ENCODE results near the gene SRGAP1.
"Not testable (repeated sequence)": the region's sequence is repeated elsewhere in the genome, so short reads cannot be mapped to it uniquely, and the experiment has no call there.

The SRGAP1 gene

DNA sequence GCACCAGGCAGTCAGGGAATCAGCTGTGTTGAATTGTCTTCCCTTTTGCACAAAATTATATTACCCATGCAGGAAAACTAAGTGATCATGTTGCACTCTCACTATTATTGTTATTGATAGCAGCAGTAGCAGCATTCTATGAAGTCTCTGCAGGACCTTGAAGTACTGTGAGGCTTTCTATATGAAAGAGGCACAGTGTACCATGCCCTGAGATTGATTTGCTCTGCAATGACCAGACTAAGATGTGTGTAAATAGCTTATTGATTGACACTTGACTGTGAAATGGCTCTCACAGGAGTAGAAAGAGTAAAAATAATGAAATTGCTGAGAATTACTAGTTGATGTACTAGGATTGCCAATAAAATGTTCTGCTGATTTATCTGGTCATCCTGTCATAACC is 277.7 kb downstream of the SRGAP1 start:
- no peak for DNase-seq (ENCODE audit: low read depth in 2 of 2)

DNA sequence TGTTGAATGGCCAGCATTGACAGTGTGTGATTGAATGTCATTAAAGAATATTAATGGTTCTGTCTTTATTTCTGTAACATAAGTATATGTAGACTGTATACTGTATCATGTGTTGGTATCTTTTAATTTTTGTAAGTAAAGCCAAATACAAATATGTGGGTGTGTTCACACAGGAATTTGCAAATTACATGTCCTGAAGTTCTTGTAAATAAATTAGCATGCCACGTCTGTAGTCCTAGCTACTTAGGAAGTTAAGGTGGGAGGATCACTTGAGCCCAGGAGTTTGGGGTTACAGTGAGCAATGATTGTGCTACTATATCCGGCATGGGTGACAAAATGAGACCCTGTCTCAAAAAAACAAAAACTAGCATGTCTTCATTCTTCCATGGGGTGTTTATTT is 278.5 kb downstream of the SRGAP1 start:
- no peak for DNase-seq (ENCODE audit: low read depth in 2 of 2)

DNA sequence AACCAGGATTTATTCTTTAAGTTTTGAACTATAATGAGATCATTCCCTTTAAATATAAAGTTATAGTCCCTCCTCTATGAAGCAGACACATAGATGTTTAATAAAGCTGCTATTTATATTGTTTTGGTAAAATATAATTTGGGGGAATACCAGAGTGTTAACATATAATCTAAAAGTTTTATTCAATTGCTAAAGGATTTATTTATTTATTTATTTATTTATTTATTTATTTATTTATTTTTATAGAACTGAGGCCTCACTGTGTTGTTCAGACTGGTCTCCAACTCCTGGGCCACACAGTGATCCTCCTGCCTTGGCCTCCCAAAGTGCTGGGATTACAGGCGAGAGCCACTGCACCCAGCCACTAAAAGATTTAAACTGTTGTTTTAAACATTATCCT is 278.9 kb downstream of the SRGAP1 start:
- DNase-seq (ENCODE audit: low read depth in 2 of 2) = no peak

DNA sequence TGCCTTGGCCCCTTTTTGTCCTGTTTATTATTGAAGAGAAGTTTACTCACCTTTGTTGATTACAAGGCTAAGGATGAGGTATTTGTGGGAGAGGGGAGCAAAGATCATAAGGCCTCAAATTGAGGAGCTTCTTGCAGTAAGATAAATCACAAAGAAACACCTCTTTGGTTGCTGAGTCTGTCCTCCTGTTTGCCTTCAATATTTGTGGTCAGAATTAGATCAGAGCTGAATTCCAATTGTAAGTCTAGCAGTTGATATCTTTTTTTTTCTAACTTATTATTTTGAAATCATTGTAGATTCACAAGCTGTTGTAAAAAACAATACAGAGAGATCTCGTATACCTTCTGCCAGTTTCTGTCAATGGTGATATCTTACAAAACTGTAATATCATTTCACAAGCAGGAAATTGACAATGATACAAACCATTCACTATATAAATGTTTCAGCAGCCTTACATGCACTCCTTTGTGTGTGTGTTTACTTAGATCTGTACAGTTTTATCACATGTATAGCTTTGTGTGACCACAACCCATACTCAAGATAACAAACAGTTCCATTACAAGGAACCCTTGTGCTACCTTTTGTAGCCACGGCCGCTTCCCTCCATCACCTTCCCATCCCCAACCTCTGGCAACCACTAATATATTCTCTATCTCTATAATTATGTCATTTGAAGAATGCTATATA is 280.2 kb downstream of the SRGAP1 start:
- no peak for DNase-seq (ENCODE audit: low read depth in 2 of 2)

DNA sequence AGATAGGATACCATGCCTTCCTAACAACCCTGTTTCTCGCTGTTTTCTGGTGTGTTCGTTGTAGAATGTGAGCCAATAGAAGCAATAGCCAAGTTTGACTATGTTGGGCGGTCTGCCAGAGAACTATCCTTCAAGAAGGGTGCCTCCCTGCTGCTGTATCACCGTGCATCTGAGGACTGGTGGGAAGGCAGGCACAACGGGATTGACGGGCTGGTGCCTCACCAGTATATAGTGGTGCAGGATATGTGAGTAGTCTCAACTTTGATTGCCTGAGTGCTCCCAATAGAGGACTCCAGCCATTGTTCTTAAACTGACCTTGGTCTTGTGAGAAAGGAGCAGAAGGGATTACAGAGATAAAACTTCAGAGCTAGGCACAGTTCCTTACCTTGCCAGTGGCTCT is 281.4 kb downstream of the SRGAP1 start:
- DNase-seq (ENCODE audit: low read depth in 2 of 2) = no peak

DNA sequence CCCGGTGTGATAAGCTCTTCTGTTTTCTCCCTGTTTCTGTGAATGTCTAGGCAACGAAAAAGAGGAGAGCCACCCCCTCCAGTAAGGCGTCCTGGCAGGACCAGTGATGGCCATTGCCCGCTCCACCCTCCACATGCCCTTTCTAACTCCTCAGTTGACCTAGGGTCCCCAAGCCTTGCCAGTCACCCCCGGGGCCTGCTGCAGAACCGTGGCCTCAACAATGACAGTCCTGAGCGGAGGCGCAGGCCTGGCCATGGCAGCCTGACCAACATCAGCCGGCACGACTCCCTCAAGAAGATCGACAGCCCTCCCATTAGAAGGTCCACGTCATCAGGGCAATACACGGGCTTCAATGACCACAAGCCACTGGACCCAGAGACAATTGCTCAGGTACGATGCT is 283.3 kb downstream of the SRGAP1 start:
- no peak for DNase-seq (ENCODE audit: low read depth in 2 of 2)

DNA sequence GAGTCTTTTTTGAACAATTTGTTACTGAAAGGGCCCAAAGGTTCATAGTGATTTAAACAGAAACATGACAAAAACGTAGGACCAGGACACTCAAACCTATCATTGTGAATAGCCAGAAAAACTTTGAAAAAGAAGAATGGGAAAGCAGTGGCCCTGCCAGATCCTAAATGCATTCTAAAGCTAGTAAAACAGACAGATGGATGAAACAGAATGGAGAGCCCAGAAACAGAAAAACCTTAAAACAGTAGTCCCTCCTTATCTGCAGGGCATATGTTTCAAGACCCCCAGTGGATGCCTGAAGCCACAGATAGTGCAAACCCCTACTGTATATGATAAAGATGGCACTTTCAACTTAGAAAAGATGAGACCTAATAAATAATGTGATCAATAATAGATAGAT is 283.9 kb downstream of the SRGAP1 start:
- DNase-seq (ENCODE audit: low read depth in 2 of 2) = no peak

DNA sequence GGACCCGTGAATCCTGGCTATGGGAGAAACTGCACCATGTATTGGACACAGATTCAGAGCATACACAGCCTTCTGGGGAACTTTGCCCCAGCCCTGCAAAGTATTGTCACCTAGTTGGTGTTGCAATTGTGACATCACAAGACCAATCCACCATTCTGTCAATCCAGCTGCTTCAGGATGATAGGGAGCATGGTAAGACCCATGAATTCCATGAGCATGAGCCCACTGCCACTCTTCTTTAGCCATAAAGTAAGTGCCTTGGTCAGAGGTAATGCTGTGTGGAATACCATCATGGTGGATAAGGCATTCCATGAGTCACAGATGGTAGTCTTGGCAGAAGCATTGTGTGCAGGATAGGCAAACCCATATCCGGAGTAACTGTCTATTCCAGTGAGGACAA is 286.0 kb downstream of the SRGAP1 start:
- DNase-seq (ENCODE audit: low read depth in 2 of 2) = not testable (repeated sequence)

DNA sequence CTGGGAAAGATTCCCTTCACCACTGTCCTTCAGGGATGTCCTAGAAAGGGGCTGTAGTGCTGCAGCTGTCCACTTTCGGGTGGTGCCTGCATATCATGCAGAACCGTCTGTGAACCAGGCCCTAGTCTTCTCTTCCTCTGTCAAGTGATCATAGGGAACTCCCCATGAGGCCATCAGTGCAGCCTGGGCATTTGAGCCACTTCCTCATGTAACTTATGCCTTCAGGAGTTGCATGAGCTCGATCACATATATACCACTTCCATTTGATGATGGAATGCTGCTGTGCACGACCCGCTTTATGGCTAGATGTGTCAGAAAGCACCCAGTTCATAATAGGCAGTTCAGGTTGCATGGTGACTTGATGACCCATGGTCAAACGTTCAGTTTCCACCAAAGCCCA is 287.0 kb downstream of the SRGAP1 start:
- not testable (repeated sequence) for DNase-seq (ENCODE audit: low read depth in 2 of 2)

DNA sequence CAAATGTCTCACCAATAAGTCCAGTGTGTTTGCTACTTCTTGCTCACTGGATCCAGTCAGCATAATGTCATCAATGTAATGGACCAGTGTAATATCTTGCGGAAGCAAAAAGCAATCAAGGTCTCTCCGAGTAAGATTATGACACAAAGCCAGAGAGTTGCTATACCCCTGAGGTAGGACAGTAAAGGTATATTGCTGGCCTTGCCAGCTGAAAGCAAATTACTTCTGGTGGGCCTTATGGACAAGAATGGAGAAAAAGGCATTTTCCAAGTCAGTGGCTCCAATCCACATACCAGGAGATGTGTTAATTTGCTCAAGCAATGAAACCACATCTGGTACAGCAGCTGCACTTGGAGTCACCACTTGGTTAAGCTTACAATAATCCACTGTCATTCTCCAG is 288.2 kb downstream of the SRGAP1 start:
- not testable (repeated sequence) for DNase-seq (ENCODE audit: low read depth in 2 of 2)

DNA sequence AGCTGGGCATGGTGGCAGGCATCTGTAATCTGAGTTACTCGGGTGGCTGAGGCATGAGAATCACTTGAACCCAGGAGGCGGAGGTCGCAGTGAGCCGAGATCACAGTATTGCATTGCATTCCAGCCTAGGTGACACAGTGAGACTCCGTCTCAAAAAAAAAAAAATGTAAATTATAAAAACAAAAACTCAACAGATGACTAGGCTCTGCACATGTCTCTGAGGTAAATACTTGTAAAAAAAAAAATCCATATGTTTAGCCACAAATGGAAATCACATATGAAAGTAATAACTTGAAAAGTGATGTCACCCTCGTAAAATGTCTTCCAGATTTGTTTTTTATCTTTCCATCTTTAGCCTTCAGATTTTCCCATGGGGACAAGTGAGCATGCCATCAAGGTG is 292.6 kb downstream of the SRGAP1 start:
- DNase-seq (ENCODE audit: low read depth in 2 of 2) = no peak

DNA sequence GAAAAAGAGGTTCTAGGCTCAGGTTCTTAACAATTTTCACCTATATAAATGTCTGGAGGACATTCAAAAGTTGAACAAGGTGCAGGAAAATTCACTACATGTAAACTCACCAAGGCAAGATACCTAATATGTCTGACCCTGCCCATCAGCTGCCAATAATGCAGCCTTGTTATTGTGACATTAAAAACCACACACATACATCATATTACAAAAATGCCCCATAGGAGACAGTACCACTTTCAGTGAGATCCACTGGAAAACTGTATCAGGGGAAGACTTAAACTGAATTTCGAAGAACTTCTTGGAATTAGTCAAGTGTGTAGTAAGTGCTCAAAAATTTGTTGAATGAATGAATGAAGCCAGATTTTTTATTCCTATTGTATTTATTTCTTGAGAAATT is 294.5 kb downstream of the SRGAP1 start:
- no peak for DNase-seq (ENCODE audit: low read depth in 2 of 2)

DNA sequence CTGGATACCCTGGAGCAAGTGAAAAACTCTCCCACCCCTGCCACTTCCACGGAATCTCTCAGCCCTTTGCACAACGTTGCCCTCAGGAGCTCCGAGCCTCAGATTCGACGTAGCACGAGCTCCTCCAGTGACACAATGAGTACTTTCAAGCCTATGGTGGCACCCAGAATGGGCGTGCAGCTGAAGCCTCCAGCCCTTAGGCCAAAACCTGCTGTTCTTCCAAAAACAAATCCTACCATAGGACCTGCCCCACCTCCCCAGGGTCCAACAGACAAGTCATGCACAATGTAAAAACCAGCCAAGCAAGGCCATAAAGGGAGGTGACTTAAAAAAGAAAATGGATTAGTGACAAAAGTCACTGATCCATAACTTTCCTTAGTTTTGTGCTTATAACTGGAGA is 297.9 kb downstream of the SRGAP1 start:
- no peak for DNase-seq (ENCODE audit: low read depth in 2 of 2)

DNA sequence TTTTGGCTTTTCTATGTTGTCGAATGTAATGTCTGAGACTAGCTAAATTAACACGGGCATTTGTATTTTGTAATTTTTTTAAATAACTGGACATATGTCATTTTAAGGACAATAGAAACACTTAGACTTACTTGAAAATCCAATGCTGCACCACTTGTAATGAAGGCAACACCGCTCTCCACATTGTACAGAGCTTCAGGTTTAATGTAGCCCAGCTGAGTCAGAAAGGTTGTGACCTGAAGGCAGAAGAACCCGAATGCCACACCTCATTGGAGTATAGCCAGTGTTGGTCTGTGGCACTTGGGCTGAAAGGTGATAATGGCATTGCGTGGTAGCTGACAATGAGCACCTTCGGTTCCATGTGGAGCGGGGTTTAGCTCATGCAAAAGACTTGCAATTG is 298.3 kb downstream of the SRGAP1 start:
- DNase-seq (ENCODE audit: low read depth in 2 of 2) = no peak

DNA sequence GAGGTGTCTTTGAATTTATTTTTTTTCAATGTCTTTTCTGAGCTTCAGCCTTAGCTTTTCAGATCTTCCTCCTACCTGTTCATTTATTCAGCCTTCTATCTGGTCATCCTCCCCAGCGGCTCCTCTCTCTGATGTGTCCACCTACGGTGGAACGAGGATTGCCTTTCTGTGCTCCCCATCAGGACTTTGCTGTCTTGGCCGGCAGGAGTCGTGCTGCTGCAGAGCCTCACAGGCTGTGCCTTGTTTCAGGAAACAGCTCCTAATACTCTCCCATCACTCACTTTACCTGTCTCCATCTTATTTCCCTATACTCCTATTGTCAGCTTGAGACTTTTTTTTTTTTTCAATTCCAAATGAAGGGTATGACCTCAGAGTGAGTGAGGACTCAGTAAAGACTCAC is 300.7 kb downstream of the SRGAP1 start:
- no peak for DNase-seq (ENCODE audit: low read depth in 2 of 2)

DNA sequence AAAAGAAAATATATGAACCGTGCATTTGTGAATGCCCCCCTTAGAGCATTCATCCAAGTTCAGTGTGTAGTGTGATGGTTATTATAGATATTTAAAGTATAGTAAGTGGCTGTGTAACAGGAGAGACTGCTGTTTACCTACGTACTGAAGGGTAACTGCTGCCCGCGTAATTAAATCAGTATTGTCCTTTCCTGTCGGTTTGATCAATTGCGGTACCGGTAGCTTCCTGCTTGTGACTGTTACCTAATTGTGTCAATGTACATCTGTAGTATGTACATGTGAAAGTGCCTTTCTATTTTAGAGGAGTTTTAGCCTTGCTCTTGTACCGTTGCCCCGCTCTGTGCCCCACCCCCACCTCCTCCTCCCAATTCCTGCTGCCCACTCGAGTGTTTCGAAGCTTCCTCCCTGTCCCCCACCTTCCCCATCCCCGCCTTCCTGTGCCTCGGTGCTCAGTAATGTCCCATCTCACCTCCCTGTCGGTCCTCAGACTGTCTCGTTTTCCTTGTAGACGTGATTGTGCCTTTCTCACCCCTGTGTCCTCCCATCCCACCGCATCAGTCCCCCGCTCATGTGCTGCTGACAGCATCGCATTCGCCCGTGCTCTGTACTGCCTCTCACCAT is 302.6 kb downstream of the SRGAP1 start:
- no peak for DNase-seq (ENCODE audit: low read depth in 2 of 2)

DNA sequence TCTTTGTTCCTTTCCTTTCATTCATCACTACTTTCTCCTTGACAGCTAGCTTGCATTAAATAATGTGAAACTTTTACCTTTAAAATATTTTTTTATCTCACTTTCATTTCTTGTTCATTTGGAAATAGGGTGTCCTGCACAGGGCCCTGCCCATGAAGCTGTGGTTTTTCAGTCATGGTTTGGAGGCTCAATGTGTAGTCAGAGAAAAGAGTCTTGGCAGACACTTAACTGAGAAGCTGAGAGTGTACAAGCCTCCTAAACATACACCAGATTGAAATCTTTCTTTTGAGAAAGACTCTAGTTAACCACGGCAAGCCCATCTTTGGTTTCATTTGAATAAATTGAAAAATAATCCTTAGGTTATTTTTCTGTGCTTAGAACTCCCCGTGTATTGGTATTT is 303.4 kb downstream of the SRGAP1 start:
- DNase-seq (ENCODE audit: low read depth in 2 of 2) = no peak

DNA sequence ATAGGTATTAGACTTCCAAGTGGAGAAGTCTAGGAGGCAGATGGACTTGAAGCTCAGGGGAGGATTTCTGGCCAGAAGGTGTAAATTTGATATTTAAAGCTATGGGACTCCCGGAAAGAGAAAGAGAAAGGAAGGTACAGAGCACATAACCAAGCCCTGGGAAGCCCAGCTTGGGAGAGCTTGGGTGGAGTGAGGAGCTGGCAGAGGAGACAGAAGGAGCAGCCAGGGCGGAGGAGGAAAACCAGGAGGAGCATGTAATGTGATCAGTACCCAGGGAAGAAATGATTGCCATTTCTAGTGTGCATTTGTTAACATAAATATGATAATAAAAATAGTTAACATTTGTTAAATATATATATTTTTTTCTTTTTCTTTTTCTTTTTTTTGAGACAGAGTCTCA is 310.2 kb downstream of the SRGAP1 start:
- no peak for DNase-seq (ENCODE audit: low read depth in 2 of 2)

DNA sequence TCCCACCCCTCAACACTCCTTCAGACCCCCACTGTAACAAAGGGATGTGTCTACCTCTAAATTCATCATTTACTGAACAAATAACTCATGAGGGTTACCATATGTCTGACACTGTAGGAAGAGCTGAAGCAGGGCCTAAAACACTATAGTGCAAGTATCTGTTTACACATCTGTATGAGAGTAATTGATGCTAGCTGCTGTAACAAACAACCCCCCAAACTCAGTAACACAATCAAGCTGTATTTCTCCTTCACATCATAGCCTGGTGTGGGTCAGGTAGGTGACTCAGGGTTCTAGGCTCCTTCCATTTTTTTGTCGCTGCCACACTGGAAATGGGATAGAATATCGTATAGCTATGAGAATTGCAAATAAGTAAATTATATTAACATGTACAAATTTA is 312.6 kb downstream of the SRGAP1 start:
- no peak for DNase-seq (ENCODE audit: low read depth in 2 of 2)

DNA sequence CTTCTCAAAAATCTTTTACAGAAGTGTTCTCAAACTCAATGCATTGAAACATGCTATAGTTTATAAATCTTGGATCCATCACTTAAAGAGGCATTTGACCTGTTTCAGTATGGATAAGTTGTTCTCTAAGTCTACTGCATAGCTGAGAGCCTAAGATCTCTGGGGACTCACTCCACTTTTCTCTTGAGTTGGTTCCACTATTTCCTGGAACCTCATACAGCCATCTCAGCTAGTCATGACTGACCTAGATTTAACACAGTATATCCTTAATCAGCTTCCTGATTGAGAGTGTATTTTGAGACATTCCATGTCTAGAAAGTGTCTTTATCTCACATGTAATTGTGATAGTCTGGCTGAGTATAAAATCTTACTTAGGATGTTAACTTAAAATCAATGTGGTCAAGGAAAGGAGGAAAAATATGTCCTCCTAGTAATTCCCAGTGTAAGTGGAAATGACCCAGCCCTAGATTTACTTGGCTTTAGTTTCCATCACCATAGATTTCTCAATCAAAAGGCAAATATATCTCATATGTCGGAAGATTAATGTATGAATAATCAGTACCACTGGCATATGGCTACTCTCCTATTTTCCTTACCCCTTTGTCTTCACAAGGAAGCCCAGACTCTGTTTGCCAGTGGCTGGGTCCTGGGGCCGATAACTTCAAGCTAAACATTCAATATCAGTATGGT is 315.7 kb downstream of the SRGAP1 start:
- DNase-seq (ENCODE audit: low read depth in 2 of 2) = no peak

DNA sequence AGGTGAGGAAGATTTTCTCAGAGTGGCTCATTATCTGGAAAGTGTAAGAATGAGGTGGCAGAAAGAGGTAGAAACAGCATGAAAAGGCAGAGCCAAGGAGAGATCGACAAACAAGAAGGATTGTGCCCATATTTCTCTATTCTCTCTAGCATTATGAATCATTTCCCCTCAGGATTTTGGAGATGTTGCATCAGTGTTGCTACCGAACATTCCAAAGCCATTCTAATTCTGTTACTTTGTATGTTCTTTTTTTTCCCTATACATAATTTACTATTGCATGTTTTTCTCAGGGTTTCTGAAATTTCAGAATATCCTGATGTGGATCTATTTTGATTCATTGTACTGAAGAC is 316.2 kb downstream of the SRGAP1 start:
- DNase-seq (ENCODE audit: low read depth in 2 of 2) = no peak

DNA sequence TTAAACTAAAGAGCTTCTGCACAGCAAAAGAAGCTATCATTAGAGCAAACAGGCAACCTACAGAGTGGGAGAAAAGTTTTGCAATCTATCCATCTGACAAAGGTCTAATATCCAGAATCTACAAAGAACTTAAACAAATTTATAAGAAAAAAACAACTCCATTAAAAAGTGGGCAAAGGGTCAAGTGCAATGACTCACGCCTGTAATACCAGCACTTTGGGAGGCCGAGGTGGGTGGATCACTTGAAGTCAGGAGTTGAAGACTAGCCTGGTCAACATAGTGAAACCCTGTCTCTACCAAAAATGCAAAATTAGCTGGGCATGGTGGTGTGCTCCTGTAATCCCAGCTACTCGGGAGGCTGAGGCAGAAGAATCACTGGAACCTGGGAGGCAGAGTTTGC is 322.1 kb downstream of the SRGAP1 start:
- not testable (repeated sequence) for DNase-seq (ENCODE audit: low read depth in 2 of 2)

DNA sequence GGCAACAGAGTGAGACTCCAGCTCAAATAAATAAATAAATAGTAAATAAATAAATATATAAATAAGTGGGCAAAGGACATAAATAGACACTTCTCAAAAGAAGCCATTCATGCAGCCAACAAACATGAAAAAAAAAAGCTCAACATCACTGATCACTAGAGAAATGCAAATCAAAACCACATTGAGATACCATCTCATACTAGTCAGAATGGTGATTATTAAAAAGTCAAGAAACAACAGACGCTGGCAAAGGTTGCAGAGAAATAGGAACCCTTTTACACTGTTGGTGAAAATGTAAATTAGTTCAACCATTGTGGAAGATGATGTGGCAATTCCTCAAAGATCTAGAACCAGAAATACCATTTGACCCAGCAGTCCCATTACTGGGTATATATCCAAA is 322.5 kb downstream of the SRGAP1 start:
- DNase-seq (ENCODE audit: low read depth in 2 of 2) = not testable (repeated sequence)

Data from stimulated activated CD8-positive, alpha-beta memory T cell treated with anti-CD3 and anti-CD28 coated beads, Interleukin-15, amount 100 ng/mL, for 48 hours (primary cell).